Panc1 (cell line): ENCODE results near the gene CACNA1C. TPM values are rescaled to one million over a fixed set of nuclear protein-coding genes. Genes with fewer than 3 reads are reported as not detected.

Source experiments
- ATAC-seq: fragments of 200-7000 bp; cut with Tn5 transposase; 2 replicates; pipeline ENCODE4 v1.9.1; 2020; ENCODE audit warnings: mild to moderate bottlenecking, moderate library complexity
- BruUV-seq: library from RNA; stranded (reverse); fragments of 400-500 nt; replicated peaks from 2 replicates; lab custom pipeline; 2021; lab: Mats Ljungman, UMichigan
- CTCF ChIA-PET: fragments of 300-600 bp; sonication (Branson Sonifier 250); formaldehyde crosslinking; loops from one replicate; lab custom pipeline; 2022; ENCODE audit warnings: antibody characterized with exemption; lab: Charles Lee
- POLR2A ChIA-PET: fragments of 300-600 bp; sonication (Branson Sonifier 250); formaldehyde crosslinking; loops from one replicate; lab custom pipeline; 2022; ENCODE audit warnings: antibody characterized with exemption; lab: Charles Lee
- DNase-seq: peaks from one replicate; pipeline ENCODE4 v3.0.0-alpha.2; 2010; ENCODE audit warnings: low read depth, low spot score
- H3K27ac ChIP-seq: 2 replicates; pipeline ENCODE4 v1.5.1; 2011; ENCODE audit warnings: mild to moderate bottlenecking, low read length, inconsistent platforms
- H3K27me3 ChIP-seq: fragments of 200-500 bp; sonication (Bioruptor generic); 2 replicates; pipeline ENCODE4 v1.6.0; 2014; ENCODE audit warnings: low read length, inconsistent platforms; ENCODE audit not compliant: control insufficient read depth, insufficient read depth
- H3K36me3 ChIP-seq: fragments of 200-500 bp; sonication (Bioruptor generic); 2 replicates; pipeline ENCODE4 v1.5.1; 2014; ENCODE audit warnings: inconsistent platforms, mild to moderate bottlenecking, low read length, moderate library complexity; ENCODE audit not compliant: control insufficient read depth, insufficient read depth
- H3K4me1 ChIP-seq: 2 replicates; pipeline ENCODE4 v1.5.1; 2011; ENCODE audit warnings: inconsistent platforms, mild to moderate bottlenecking, low read length, moderate library complexity; ENCODE audit not compliant: control insufficient read depth, insufficient read depth
- H3K4me3 ChIP-seq, 2 experiments: 2 replicates each; pipeline ENCODE4 v1.5.1; 2011 to 2012; ENCODE audit warnings: low read depth in 2 of 2, low read length in 2 of 2, mild to moderate bottlenecking in 2 of 2, inconsistent platforms in 1 of 2, moderate library complexity in 1 of 2
- H3K9me3 ChIP-seq: fragments of 200-500 bp; sonication (Bioruptor generic); 2 replicates; pipeline ENCODE4 v1.5.1; 2014; ENCODE audit warnings: low read depth, mild to moderate bottlenecking, inconsistent platforms, low read length, moderate library complexity; ENCODE audit not compliant: control insufficient read depth, insufficient read depth
- CTCF ChIP-seq: fragments of 450-650 bp; IDR thresholded peaks from 2 replicates; pipeline ENCODE4 v1.5.1; 2017; ENCODE audit warnings: mild to moderate bottlenecking
- POLR2AphosphoS5 ChIP-seq: IDR thresholded peaks from 2 replicates; pipeline ENCODE4 v1.6.1; 2012; ENCODE audit warnings: mild to moderate bottlenecking, low read depth, low read length, moderate library complexity
- REST ChIP-seq, 2 experiments: IDR thresholded peaks; 2 replicates each; pipeline ENCODE4 v1.6.1; 2011 to 2012; ENCODE audit warnings: low read depth in 2 of 2, control low read depth in 1 of 2, low read length in 1 of 2, mild to moderate bottlenecking in 1 of 2, moderate library complexity in 1 of 2; ENCODE audit not compliant: insufficient read depth in 1 of 2
- SIN3A ChIP-seq: IDR thresholded peaks from 2 replicates; pipeline ENCODE4 v1.6.1; 2012; ENCODE audit warnings: low read depth, mild to moderate bottlenecking, low read length, moderate library complexity, borderline replicate concordance; ENCODE audit not compliant: insufficient read depth
- TCF7L2 ChIP-seq: IDR thresholded peaks from 2 replicates; pipeline ENCODE4 v1.6.1; 2011; ENCODE audit warnings: mild to moderate bottlenecking, low read depth, low read length, inconsistent platforms
- in situ Hi-C: cut with HindIII; loops from 2 replicates; pipeline ENCODE4 v1.10.0; 2016; ENCODE audit warnings: low sequenced_read_pairs, low pct_unique_long_range_greater_than_20kb
- intact Hi-C: fragments of 100-400 bp; cut with micrococcal nuclease; formaldehyde crosslinking; loops from one replicate; pipeline ENCODE4 v1.10.0; 2022; ENCODE audit not compliant: unreplicated experiment
- total RNA-seq: library from RNA; stranded (reverse); gene quantifications from one replicate; pipeline ENCODE4 v1.2.1, GENCODE V29; 2021; ENCODE audit not compliant: unreplicated experiment

The CACNA1C gene
- total RNA-seq, 1 experiment from 2014 or later, result 0.03 TPM

- TF ChIP-seq SIN3A (no peak), REST (IDR thresholded peaks at IDR 0.05; ENCODE audit: insufficient read depth in 1 of 2, low read depth in 2 of 2, low read length in 1 of 2) (no peak), CTCF (no peak), TCF7L2 (no peak), POLR2AphosphoS5 (no peak)
- Histone ChIP-seq H3K9me3 (no peaks in the 10 kb centered on the region), H3K4me3 (no peak overlapping the region), H3K27me3 (peaks cover 14% of the 10 kb centered on the region), H3K4me1 (no peaks in the 10 kb centered on the region), H3K27ac (no peak overlapping the region), H3K36me3 (no peaks in the 10 kb centered on the region)
- DNase-seq (no peak), ATAC-seq (no peak)
- in situ Hi-C loops (no loop called here), intact Hi-C loops (no loop called here)
- POLR2A ChIA-PET, result no interaction called here
- no TSS peak for BruUV-seq
- CTCF ChIA-PET, result no interaction called here
Measured at GRCh38 chr12:2494486-2495192, 441.9 kb downstream of the CACNA1C start.

GRCh38 chr12:2495417-2496112 lies 442.8 kb downstream of the CACNA1C start:
- no peak for TF ChIP-seq CTCF
- TF ChIP-seq SIN3A, result no peak
- TF ChIP-seq REST (IDR thresholded peaks at IDR 0.05; ENCODE audit: insufficient read depth in 1 of 2, low read depth in 2 of 2, low read length in 1 of 2), result no peak
- no peak for TF ChIP-seq TCF7L2
- no peak for TF ChIP-seq POLR2AphosphoS5
- Histone ChIP-seq H3K4me3 (no peak overlapping the region), H3K27me3 (peaks cover 14% of the 10 kb centered on the region), H3K36me3 (no peaks in the 10 kb centered on the region), H3K4me1 (no peaks in the 10 kb centered on the region), H3K9me3 (no peaks in the 10 kb centered on the region), H3K27ac (no peak overlapping the region)
- intact Hi-C loops (no loop called here), in situ Hi-C loops (no loop called here)
- CTCF ChIA-PET, result no interaction called here
- DNase-seq (no peak), ATAC-seq (no peak)
- no TSS peak for BruUV-seq
- POLR2A ChIA-PET, result no interaction called here
